Measurements from ENCODE around the gene KCNK10.

KCNK10 gene

DNA sequence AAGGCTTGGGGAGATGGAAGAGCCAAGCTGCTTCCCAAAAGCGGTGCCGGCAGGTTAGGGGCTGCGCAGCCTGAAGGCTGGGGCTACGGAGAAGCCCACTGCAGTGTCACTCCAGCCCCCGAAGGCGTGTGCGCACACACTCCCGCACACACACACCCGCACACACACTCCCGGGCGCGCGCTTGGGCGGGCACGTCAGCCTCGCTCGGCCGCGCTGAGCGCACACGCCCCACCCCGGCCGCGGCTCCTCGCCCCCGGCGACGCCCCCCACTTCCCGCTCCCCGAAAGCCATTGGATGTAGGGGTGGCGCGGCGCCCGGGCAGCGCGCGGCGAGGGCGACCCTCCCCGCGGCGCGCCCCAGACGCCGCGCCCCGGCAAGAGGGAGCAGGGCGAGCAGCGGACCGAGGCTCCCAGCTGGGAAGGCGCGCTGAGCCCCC is at the start of gene KCNK10:
Gene KCNK10 (minus strand): TSS at position 184 of the 437 bp plus-strand sequence. CDS start 471 bp downstream, outside the sequence.
- Histone ChIP-seq H3K27ac (ENCODE audit: low read depth, low read length) (no peak within 1 kb of the TSS), H3K9me3 (ENCODE audit: insufficient read depth, low read length) (no peaks in the 10 kb centered on the region), H3K27me3 (ENCODE audit: low read length) (no peaks in the 10 kb centered on the region), H3K9ac (ENCODE audit: low read length) (peak within 1 kb of the TSS; percentile 58), H3K79me2 (ENCODE audit: insufficient read depth, low read length) (no peaks in the 10 kb centered on the region), H3K4me2 (ENCODE audit: low read depth, low read length, poor library complexity, severe bottlenecking) (peak within 1 kb of the TSS; percentile 93), H3K36me3 (ENCODE audit: low read length) (no peaks in the 10 kb centered on the region), H2AFZ (ENCODE audit: low read depth, low read length, severe bottlenecking) (peak within 1 kb of the TSS; percentile 97), H4K20me1 (ENCODE audit: low read depth, low read length) (no peaks in the 10 kb centered on the region), H3K9me2 (replicated peaks; ENCODE audit: insufficient read depth, low read length) (no peaks in the 10 kb centered on the region), H3K4me3 (ENCODE audit: insufficient read depth, low read length, poor library complexity, severe bottlenecking) (peak within 1 kb of the TSS; percentile 61), H3F3A (ENCODE audit: insufficient read depth) (no peaks in the 10 kb centered on the region)
- TF ChIP-seq EZH2phosphoT487 (conservative IDR thresholded peaks at IDR 0.05; ENCODE audit: low read length) (no peak), CTCF (IDR thresholded peaks at IDR 0.05; ENCODE audit: insufficient read depth, low read length, poor library complexity, severe bottlenecking) (no peak)

DNA sequence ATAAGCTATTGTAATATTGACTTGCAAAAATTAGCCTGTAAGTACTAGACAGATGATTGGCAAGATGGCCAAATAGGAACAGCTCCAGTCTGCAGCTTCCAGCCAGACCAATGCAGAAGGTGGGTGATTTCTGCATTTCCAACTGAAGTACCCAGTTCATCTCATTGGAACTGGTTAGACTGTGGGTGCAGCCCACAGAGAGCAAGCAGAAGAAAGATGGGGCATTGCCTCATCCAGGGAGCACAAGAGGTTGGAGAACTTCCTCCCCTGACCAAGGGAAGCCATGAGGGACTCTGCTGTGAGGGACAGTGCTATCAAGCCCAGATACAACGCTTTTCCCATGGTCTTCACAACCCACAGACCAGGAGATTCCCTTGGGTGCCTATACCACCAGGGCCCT is 46.4 kb upstream of the KCNK10 start:
- Histone ChIP-seq H4K20me1 (ENCODE audit: low read depth, low read length) (no peaks in the 10 kb centered on the region), H3K9me3 (ENCODE audit: insufficient read depth, low read length) (no peaks in the 10 kb centered on the region), H3K4me2 (ENCODE audit: low read depth, low read length, poor library complexity, severe bottlenecking) (no peak overlapping the region), H3K9ac (ENCODE audit: low read length) (no peak overlapping the region), H3F3A (ENCODE audit: insufficient read depth) (no peaks in the 10 kb centered on the region), H3K79me2 (ENCODE audit: insufficient read depth, low read length) (no peaks in the 10 kb centered on the region), H3K4me3 (ENCODE audit: insufficient read depth, low read length, poor library complexity, severe bottlenecking) (no peak overlapping the region), H3K27me3 (ENCODE audit: low read length) (no peaks in the 10 kb centered on the region), H2AFZ (ENCODE audit: low read depth, low read length, severe bottlenecking) (no peak overlapping the region), H3K9me2 (replicated peaks; ENCODE audit: insufficient read depth, low read length) (no peaks in the 10 kb centered on the region), H3K27ac (ENCODE audit: low read depth, low read length) (no peak overlapping the region), H3K36me3 (ENCODE audit: low read length) (no peaks in the 10 kb centered on the region)
- TF ChIP-seq CTCF (IDR thresholded peaks at IDR 0.05; ENCODE audit: insufficient read depth, low read length, poor library complexity, severe bottlenecking) (no peak), EZH2phosphoT487 (conservative IDR thresholded peaks at IDR 0.05; ENCODE audit: low read length) (no peak)

GRCh38 chr14:88364710-88365413 is 41.8 kb upstream of the KCNK10 start:
- Histone ChIP-seq H3K9ac (ENCODE audit: low read length) (no peak overlapping the region), H3K4me3 (ENCODE audit: insufficient read depth, low read length, poor library complexity, severe bottlenecking) (no peak overlapping the region), H4K20me1 (ENCODE audit: low read depth, low read length) (no peaks in the 10 kb centered on the region), H3K27me3 (ENCODE audit: low read length) (no peaks in the 10 kb centered on the region), H3K4me2 (ENCODE audit: low read depth, low read length, poor library complexity, severe bottlenecking) (no peak overlapping the region), H3K9me3 (ENCODE audit: insufficient read depth, low read length) (no peaks in the 10 kb centered on the region), H2AFZ (ENCODE audit: low read depth, low read length, severe bottlenecking) (no peak overlapping the region), H3K9me2 (replicated peaks; ENCODE audit: insufficient read depth, low read length) (no peaks in the 10 kb centered on the region), H3K36me3 (ENCODE audit: low read length) (no peaks in the 10 kb centered on the region), H3K27ac (ENCODE audit: low read depth, low read length) (no peak overlapping the region), H3K79me2 (ENCODE audit: insufficient read depth, low read length) (no peaks in the 10 kb centered on the region), H3F3A (ENCODE audit: insufficient read depth) (no peaks in the 10 kb centered on the region)
- TF ChIP-seq CTCF (IDR thresholded peaks at IDR 0.05; ENCODE audit: insufficient read depth, low read length, poor library complexity, severe bottlenecking) (no peak), EZH2phosphoT487 (conservative IDR thresholded peaks at IDR 0.05; ENCODE audit: low read length) (no peak)
